HL-60 (cell line): ENCODE data around the gene CFAP58.

ENCODE experiments used
- DNase-seq, 2 experiments: peaks; one replicate each; pipeline ENCODE4 v3.0.0-alpha.2; 2010 to 2020; ENCODE audit warnings: low read depth in 1 of 2, low spot score in 1 of 2
- H3K27ac ChIP-seq: fragments of 250-450 bp; sonication (Bioruptor Pico); replicated peaks from 2 replicates; pipeline ENCODE4 v1.5.1; 2020; ENCODE audit warnings: mild to moderate bottlenecking, moderate library complexity
- H3K27me3 ChIP-seq: fragments of 250-450 bp; sonication (Bioruptor Pico); 2 replicates; pipeline ENCODE4 v1.5.1; 2021; ENCODE audit warnings: mild to moderate bottlenecking, moderate library complexity; ENCODE audit not compliant: insufficient read depth, poor library complexity, severe bottlenecking
- H3K4me3 ChIP-seq: replicated peaks from 2 replicates; pipeline ENCODE4 v1.5.1; 2011; ENCODE audit warnings: mild to moderate bottlenecking, control low read depth, low read length; ENCODE audit not compliant: insufficient read depth
- GABPA ChIP-seq: IDR thresholded peaks from 2 replicates; pipeline ENCODE4 v1.6.1; 2012; ENCODE audit warnings: low read depth
- POLR2AphosphoS5 ChIP-seq: IDR thresholded peaks from 2 replicates; pipeline ENCODE4 v1.6.1; 2012; ENCODE audit warnings: low read depth
- REST ChIP-seq: IDR thresholded peaks from 2 replicates; pipeline ENCODE4 v1.6.1; 2012; ENCODE audit warnings: low read depth; ENCODE audit not compliant: insufficient replicate concordance
- SPI1 ChIP-seq: IDR thresholded peaks from 2 replicates; pipeline ENCODE4 v1.6.1; 2012; ENCODE audit warnings: low read depth, mild to moderate bottlenecking, borderline replicate concordance
- TF ChIP-seq, protein P1 (sequence below): IDR thresholded peaks from one replicate; pipeline ENCODE4 v1.5.1; 2011; ENCODE audit warnings: low read length, control low read depth, inconsistent platforms; ENCODE audit not compliant: insufficient read depth

CFAP58 gene

GRCh38 chr10:104349623-104350126 lies 4.0 kb upstream of the CFAP58 start:
- TF ChIP-seq POLR2AphosphoS5 (no peak), SPI1 (peak; percentile 62; the same call in 1 of the 2 replicates), REST (no peak), GABPA (no peak)
- TF ChIP-seq, protein P1, sequence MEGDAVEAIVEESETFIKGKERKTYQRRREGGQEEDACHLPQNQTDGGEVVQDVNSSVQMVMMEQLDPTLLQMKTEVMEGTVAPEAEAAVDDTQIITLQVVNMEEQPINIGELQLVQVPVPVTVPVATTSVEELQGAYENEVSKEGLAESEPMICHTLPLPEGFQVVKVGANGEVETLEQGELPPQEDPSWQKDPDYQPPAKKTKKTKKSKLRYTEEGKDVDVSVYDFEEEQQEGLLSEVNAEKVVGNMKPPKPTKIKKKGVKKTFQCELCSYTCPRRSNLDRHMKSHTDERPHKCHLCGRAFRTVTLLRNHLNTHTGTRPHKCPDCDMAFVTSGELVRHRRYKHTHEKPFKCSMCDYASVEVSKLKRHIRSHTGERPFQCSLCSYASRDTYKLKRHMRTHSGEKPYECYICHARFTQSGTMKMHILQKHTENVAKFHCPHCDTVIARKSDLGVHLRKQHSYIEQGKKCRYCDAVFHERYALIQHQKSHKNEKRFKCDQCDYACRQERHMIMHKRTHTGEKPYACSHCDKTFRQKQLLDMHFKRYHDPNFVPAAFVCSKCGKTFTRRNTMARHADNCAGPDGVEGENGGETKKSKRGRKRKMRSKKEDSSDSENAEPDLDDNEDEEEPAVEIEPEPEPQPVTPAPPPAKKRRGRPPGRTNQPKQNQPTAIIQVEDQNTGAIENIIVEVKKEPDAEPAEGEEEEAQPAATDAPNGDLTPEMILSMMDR, result no peak
- Histone ChIP-seq H3K4me3 (no peak overlapping the region), H3K27ac (peak overlapping the region; percentile 62), H3K27me3 (no peaks in the 10 kb centered on the region)
- DNase-seq, result peak; percentile 79 to 91

GRCh38 chr10:104350127-104350635 lies 3.5 kb upstream of the CFAP58 start:
- DNase-seq, result peak in 1 of 2 experiments; percentile 47
- H3K4me3 ChIP-seq, result no peak overlapping the region
- TF ChIP-seq, protein P1, result peak; percentile 26
- no peak for TF ChIP-seq REST
- H3K27ac ChIP-seq, result peak overlapping the region; percentile 62
- no peaks in the 10 kb centered on the region for H3K27me3 ChIP-seq

- no peaks in the 10 kb centered on the region for H3K27me3 ChIP-seq
- no peak overlapping the region for H3K4me3 ChIP-seq
- peak overlapping the region; percentile 62 for H3K27ac ChIP-seq
- TF ChIP-seq SPI1, result no peak
- TF ChIP-seq REST, result no peak
- TF ChIP-seq, protein P1, result no peak
- TF ChIP-seq POLR2AphosphoS5, result no peak
- TF ChIP-seq GABPA, result no peak
- DNase-seq, result peak; percentile 64 to 81
Measured at GRCh38 chr10:104351061-104351702, 2.5 kb upstream of the CFAP58 start.
